Activated CD8-positive, alpha-beta memory T cell treated with anti-CD3 and anti-CD28 coated beads for 4 hours (primary cell): ENCODE data around the gene OR7C2.
"Not testable (repeated sequence)": the region's sequence is repeated elsewhere in the genome, so short reads cannot be mapped to it uniquely, and the experiment has no call there.

ENCODE experiments used
- DNase-seq, 2 donors: peaks; one replicate each; pipeline ENCODE4 v3.0.0-alpha.2; 2020; ENCODE audit warnings: low read depth in 2 of 2

Gene OR7C2

DNA sequence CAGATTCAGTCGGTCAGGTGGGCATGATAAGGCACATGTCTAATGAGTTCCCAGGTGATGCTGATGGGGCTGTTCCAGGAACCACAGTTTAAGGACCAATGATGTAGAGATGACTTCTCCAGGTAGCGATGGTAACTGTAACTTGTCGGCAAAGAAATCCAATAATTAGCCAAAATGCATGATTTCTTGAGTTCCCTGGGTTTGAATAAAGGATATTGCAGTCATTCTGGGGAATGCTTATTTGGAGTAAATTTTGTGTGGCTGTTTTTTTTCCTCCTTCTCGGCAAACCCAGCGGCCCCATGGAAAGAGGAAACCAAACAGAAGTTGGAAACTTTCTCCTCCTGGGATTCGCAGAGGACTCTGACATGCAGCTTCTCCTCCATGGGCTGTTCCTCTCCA lies at the start of gene OR7C2:
OR7C2 (plus strand) TSS at position 301 of the 400 bp plus-strand sequence; CDS start at position 301, 0 bp downstream.
- no peak for DNase-seq

DNA sequence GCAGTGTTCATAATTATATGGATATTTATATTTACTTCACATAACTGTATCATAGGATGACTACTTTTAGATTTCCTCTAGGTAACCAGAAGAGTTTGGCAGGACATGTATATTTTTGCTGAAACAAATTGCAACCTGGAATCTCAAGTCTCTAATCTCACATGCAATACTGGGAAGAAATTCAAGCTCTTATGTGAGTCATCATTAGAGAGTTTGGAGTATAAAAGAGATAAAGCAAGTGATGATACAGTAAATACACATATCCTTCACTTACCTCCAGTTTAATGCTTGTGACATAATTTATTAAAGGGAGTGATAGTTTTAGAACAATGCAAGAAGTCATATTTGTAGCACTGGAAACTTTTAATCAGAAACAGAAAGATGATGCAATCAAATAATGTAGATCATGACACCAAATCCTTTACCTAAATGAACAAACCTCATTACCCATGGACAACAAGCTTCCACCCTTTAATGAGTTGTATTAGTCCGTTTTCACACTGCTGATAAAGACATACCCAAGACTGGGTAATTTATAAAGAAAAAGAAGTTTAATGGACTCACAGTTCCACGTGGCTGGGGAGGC lies 39.5 kb upstream of the OR7C2 start:
- DNase-seq, result no peak

GRCh38 chr19:14906711-14907110 lies 34.6 kb upstream of the OR7C2 start:
- DNase-seq, result no peak

DNA sequence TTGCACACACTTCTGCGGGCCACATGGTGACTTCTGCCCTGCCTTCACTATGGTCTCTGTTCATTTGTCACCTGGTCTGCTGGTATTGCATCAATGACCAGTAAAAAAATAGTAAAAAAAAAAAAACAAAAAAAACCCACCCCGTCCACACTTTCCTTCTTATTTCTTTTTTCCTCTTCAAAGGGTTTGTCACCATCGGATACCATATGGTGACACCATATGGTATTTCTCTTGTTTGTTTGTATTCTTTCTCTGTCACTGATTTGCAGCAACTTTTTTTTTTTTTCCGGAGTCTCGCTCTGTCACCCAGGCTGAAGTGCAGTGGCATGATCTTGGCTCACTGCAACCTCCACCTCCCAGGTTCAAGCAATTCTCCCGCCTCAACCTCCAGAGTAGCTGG lies 26.2 kb upstream of the OR7C2 start:
- DNase-seq, result no peak

GRCh38 chr19:14916848-14917247 lies 24.4 kb upstream of the OR7C2 start:
- no peak for DNase-seq

DNA sequence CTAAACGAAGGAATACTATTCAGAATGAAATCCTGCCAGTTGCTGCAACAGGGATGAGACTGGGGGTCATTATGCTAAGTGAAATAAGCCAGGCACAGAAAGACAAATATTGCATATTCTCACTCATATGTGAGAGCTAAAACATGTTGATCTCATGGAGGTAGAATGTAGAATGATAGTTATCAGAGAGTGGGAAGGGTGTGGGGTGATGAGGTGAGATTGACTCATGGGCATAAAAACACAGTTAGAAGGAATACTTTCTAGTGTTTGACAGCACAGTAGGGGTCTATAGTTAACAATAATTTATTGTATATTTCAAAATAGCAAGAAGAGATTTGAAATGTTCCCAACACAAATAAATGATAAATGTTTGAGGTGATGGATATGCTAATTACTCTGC lies 7.8 kb upstream of the OR7C2 start:
- DNase-seq, result no peak

GRCh38 chr19:14940266-14940665 lies 1.0 kb upstream of the OR7C2 start:
- DNase-seq, result no peak

GRCh38 chr19:14943601-14944000 lies 2.3 kb downstream of the OR7C2 start:
- no peak for DNase-seq

DNA sequence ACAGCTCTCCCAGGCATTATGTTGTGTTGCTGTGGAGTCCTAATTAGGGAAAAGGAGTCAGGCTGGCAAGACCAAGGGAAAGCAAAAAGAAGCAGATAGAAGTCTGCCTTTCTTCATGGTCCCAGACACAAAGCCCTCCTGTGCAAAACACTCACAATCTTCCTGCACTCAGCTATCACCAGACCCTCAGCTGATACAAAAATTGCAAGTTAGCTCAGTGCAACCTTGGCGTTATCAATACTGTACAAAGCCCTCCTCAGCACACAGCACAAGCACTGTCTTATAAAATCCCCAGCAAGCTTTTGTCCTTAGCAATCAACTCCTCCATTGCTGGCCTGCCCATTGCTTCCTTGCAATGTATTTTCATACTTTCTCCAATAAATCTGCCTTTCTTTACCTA lies 3.2 kb downstream of the OR7C2 start:
- DNase-seq, result no peak

- DNase-seq, result not testable (repeated sequence)
Observed at GRCh38 chr19:14949413-14949812, 8.1 kb downstream of the OR7C2 start.

- no peak for DNase-seq
Observed at GRCh38 chr19:14949876-14950275, 8.6 kb downstream of the OR7C2 start.

DNA sequence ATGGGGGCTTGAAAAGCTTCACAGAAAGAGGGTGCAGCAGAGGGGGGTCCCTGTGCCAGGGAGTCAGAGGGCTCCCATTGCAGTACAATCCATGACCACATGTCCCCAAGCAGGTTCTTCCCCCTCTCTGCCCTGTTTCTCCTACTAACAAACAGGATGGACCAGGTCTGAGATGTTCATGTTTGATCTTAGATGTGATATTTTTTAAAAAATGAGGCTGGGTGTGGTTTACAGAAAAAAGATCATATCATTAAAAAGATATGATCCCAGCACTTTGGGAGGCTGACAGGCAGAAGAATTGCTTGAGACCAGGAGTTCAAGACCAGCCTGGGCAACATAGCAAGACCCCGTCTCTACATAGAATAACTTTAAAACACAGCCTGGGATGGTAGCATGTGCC lies 9.1 kb downstream of the OR7C2 start:
- DNase-seq, result no peak

DNA sequence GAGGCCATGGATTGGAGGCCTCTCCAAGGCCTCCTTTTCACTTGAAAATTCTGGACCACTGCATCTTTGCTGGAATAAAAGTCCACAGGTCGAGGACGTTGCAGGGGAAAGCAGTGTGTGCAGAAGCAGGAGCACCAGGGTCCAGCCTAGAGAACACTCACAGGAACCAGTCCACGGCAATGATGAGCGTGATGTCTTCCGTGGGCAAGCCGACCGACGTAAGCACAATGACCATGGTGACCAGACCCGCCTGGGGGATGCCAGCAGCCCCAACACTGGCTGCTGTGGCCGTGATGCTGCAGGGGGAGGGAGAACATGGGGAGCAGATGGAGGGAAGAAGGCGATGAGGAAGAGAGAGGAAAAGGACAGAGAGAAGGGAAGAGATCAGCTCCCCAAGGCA lies 11.5 kb downstream of the OR7C2 start:
- DNase-seq, result no peak

GRCh38 chr19:14954071-14954655 lies 12.9 kb downstream of the OR7C2 start:
- DNase-seq, result no peak

GRCh38 chr19:14957464-14957863 lies 16.2 kb downstream of the OR7C2 start:
- DNase-seq, result no peak

- no peak for DNase-seq
Observed at GRCh38 chr19:14959263-14959662, 18.0 kb downstream of the OR7C2 start.

DNA sequence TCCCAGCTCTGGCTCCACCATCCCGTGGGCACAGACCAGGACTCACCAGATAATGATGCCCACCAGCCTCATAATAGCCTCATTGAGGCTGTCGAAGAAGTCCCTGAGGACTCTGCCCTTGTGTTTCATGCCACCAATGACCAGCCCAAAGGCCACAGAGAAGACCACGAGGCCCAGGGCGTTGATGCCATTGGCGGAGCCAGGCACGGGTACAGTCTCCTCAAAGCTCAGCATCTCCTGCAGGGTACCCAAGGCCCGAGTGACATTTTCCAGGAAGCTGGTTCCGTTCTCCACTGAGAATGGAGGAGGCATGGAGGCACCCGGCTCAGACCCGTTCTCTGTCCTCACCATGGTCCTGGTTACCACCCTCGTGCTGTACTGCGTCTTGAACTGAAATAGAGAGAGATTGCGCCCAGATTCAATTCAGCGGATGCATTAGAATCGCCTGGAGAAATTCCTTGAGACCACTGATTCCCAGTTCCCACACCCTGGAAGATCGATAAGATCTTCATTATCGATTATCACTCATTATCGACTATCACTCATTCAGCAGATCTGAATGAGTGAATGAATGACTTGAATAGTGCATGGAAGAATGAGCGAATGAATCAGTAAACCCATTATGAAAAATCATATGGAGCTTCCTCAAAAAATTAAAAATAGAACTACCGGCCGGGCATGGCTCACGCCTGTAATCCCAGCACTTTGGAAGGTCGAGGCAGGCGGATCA lies 20.8 kb downstream of the OR7C2 start:
- DNase-seq, result no peak

DNA sequence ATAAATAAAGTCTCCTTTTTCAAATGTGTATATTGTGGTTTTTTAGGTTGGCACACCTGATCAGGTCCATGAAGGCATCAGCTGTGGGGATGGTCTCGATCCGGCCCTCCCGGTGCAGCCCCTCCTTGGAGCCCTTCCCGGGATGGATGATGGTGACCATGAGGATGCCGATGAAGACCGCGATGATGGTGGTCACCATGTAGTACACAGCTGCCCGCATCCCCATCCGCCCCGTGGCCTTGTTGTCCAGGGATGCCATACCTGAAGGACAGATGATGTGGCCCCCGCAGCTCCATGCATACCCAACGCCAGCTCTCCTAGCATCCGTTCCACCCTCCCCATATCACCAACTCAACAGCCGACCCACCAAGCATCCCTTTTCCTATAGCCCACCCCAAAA lies 27.0 kb downstream of the OR7C2 start:
- no peak for DNase-seq

GRCh38 chr19:14971474-14971873 lies 30.2 kb downstream of the OR7C2 start:
- no peak for DNase-seq

- DNase-seq, result no peak
Observed at GRCh38 chr19:14972676-14973075, 31.4 kb downstream of the OR7C2 start.

- DNase-seq, result no peak
Observed at GRCh38 chr19:14974488-14974887, 33.2 kb downstream of the OR7C2 start.

GRCh38 chr19:14977128-14977527 lies 35.8 kb downstream of the OR7C2 start:
- DNase-seq, result no peak

DNA sequence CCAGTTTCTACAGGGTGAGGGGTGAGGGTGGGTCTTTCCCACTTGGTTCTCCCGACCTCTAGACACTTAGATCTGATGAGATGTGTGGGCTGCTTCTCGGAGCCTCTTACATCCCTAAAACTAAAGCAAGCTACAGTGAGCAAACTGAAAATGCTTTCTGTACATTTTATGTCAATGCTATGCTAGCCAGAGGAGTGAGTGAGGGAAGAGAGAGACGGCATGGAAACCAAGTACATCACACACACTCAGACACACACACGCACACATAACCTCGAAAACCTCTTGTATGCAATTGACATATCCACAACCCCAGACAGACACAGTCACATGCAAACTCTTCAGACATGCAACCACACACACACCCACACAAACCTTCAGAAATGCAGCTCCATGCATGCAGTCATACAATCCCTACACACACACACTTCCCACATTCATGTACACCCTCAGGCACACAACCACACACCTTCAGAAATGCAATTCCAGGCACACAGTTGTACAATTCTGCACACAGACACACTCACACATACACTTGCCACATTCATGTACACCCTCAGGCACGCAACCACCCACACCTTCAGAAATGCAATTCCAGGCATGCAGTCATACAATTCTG lies 37.0 kb downstream of the OR7C2 start:
- DNase-seq, result no peak
